H9 (cell line): ENCODE results near the gene CFAP100. TPM values are rescaled to one million over a fixed set of nuclear protein-coding genes. Genes with fewer than 3 reads are reported as not detected.

Experiments used
- DNase-seq: peaks from one replicate; pipeline ENCODE4 v3.0.0-alpha.2; 2017
- H2AFZ ChIP-seq: one replicate; pipeline ENCODE4 v1.6.1; 2013; ENCODE audit warnings: mild to moderate bottlenecking, low read length, control low read depth, moderate library complexity
- H2AK5ac ChIP-seq: 2 replicates; pipeline ENCODE4 v1.6.1; 2013; ENCODE audit warnings: low read length, control low read depth, mixed read lengths; ENCODE audit not compliant: insufficient read length
- H2BK120ac ChIP-seq: one replicate; pipeline ENCODE4 v1.6.1; 2013; ENCODE audit warnings: low read depth, mild to moderate bottlenecking, low read length, control low read depth, inconsistent platforms; ENCODE audit not compliant: poor library complexity, severe bottlenecking
- H2BK12ac ChIP-seq: 2 replicates; pipeline ENCODE4 v1.6.1; 2013; ENCODE audit warnings: low read length, control low read depth, mixed read lengths, low read depth; ENCODE audit not compliant: insufficient read length
- H2BK15ac ChIP-seq: 2 replicates; pipeline ENCODE4 v1.6.1; 2013; ENCODE audit warnings: low read depth, low read length, control low read depth
- H2BK20ac ChIP-seq: one replicate; pipeline ENCODE4 v1.6.1; 2013; ENCODE audit warnings: low read depth, mild to moderate bottlenecking, low read length, control low read depth, inconsistent platforms; ENCODE audit not compliant: poor library complexity, severe bottlenecking
- H2BK5ac ChIP-seq: 2 replicates; pipeline ENCODE4 v1.6.1; 2013; ENCODE audit warnings: low read length, control low read depth, mixed read lengths; ENCODE audit not compliant: insufficient read length
- H3K14ac ChIP-seq: 2 replicates; pipeline ENCODE4 v1.6.1; 2013; ENCODE audit warnings: low read length, control low read depth; ENCODE audit not compliant: insufficient read depth
- H3K18ac ChIP-seq: 2 replicates; pipeline ENCODE4 v1.6.1; 2013; ENCODE audit warnings: low read depth, mild to moderate bottlenecking, mixed read lengths, low read length, control low read depth; ENCODE audit not compliant: insufficient read length
- H3K23ac ChIP-seq: 2 replicates; pipeline ENCODE4 v1.6.1; 2013; ENCODE audit warnings: low read length, control low read depth, mixed read lengths, low read depth; ENCODE audit not compliant: insufficient read length
- H3K23me2 ChIP-seq: 2 replicates; pipeline ENCODE4 v1.6.1; 2013; ENCODE audit warnings: low read depth, mild to moderate bottlenecking, mixed read lengths, low read length, control low read depth; ENCODE audit not compliant: insufficient read length, poor library complexity, severe bottlenecking
- H3K27ac ChIP-seq: 2 replicates; pipeline ENCODE4 v1.5.1; 2013; ENCODE audit warnings: low read length, control low read depth, mixed read lengths, low read depth; ENCODE audit not compliant: insufficient read length
- H3K27me3 ChIP-seq: 2 replicates; pipeline ENCODE4 v1.6.1; 2013; ENCODE audit warnings: low read length, control low read depth, inconsistent platforms; ENCODE audit not compliant: insufficient read depth
- H3K4ac ChIP-seq: 2 replicates; pipeline ENCODE4 v1.6.1; 2013; ENCODE audit warnings: low read depth, mild to moderate bottlenecking, control low read depth, inconsistent platforms, low read length, moderate library complexity
- H3K4me1 ChIP-seq: 2 replicates; pipeline ENCODE4 v1.6.1; 2013; ENCODE audit warnings: low read length, control low read depth, inconsistent platforms; ENCODE audit not compliant: insufficient read depth
- H3K4me2 ChIP-seq: 2 replicates; pipeline ENCODE4 v1.6.1; 2013; ENCODE audit warnings: low read length, control low read depth, mixed read lengths; ENCODE audit not compliant: insufficient read length, insufficient read depth
- H3K56ac ChIP-seq: 2 replicates; pipeline ENCODE4 v1.6.1; 2013; ENCODE audit warnings: low read depth, mild to moderate bottlenecking, mixed read lengths, low read length, control low read depth; ENCODE audit not compliant: insufficient read length
- H3K79me1 ChIP-seq: 2 replicates; pipeline ENCODE4 v1.6.1; 2013; ENCODE audit warnings: low read depth, mild to moderate bottlenecking, moderate library complexity, low read length, control low read depth, inconsistent platforms; ENCODE audit not compliant: insufficient read depth, poor library complexity, severe bottlenecking
- H3K79me2 ChIP-seq: 2 replicates; pipeline ENCODE4 v1.6.1; 2013; ENCODE audit warnings: low read length, control low read depth, inconsistent platforms; ENCODE audit not compliant: insufficient read depth
- H3K9ac ChIP-seq: 2 replicates; pipeline ENCODE4 v1.6.1; 2013; ENCODE audit warnings: low read length, control low read depth, mixed read lengths; ENCODE audit not compliant: insufficient read length; ENCODE audit errors: extremely low read depth
- H3K9me3 ChIP-seq: one replicate; pipeline ENCODE4 v1.6.1; 2013; ENCODE audit warnings: low read depth, low read length, inconsistent platforms; ENCODE audit not compliant: control insufficient read depth
- H3T11ph ChIP-seq: one replicate; pipeline ENCODE4 v1.6.1; 2013; ENCODE audit warnings: mild to moderate bottlenecking, low read length, control low read depth, inconsistent platforms
- H4K20me1 ChIP-seq: one replicate; pipeline ENCODE4 v1.6.1; 2013; ENCODE audit not compliant: control insufficient read depth, insufficient read length, insufficient read depth
- H4K5ac ChIP-seq: 2 replicates; pipeline ENCODE4 v1.6.1; 2013; ENCODE audit warnings: low read depth, mild to moderate bottlenecking, mixed read lengths, low read length, control low read depth; ENCODE audit not compliant: insufficient read length
- H4K8ac ChIP-seq: replicated peaks from 2 replicates; pipeline ENCODE4 v1.6.1; 2013; ENCODE audit warnings: low read length, control low read depth, mixed read lengths, low read depth; ENCODE audit not compliant: insufficient read length
- H4K91ac ChIP-seq: 2 replicates; pipeline ENCODE4 v1.6.1; 2013; ENCODE audit warnings: low read depth, mild to moderate bottlenecking, moderate library complexity, mixed read lengths, low read length, control low read depth; ENCODE audit not compliant: insufficient read length
- H3K27ac Mint-ChIP-seq, 3 experiments: 2 replicates in 2 of 3; 3 replicates in 1 of 3; pipeline ENCODE4 v1.8.0; 2020 to 2021; ENCODE audit warnings: mixed read lengths in 3 of 3, mild to moderate bottlenecking in 1 of 3, moderate library complexity in 1 of 3
- H3K27me3 Mint-ChIP-seq: 2 replicates; pipeline ENCODE4 v1.8.0; 2021; ENCODE audit warnings: low read depth, mild to moderate bottlenecking, moderate library complexity, mixed read lengths
- H3K36me3 Mint-ChIP-seq, 3 experiments: 2 replicates in 2 of 3; 3 replicates in 1 of 3; pipeline ENCODE4 v1.8.0; 2020 to 2021; ENCODE audit warnings: low read depth in 3 of 3, mixed read lengths in 3 of 3; ENCODE audit not compliant: insufficient read depth in 1 of 3
- H3K4me1 Mint-ChIP-seq, 2 experiments: 2 replicates each; pipeline ENCODE4 v1.8.0; 2020; ENCODE audit warnings: mixed read lengths in 2 of 2
- H3K4me3 Mint-ChIP-seq, 2 experiments: 2 replicates in 1 of 2; 3 replicates in 1 of 2; pipeline ENCODE4 v1.8.0; 2020 to 2021; ENCODE audit warnings: mild to moderate bottlenecking in 2 of 2, mixed read lengths in 2 of 2, moderate library complexity in 1 of 2
- H3K9me3 Mint-ChIP-seq, 2 experiments: 2 replicates in 1 of 2; 3 replicates in 1 of 2; pipeline ENCODE4 v1.8.0; 2020; ENCODE audit warnings: mild to moderate bottlenecking in 2 of 2, mixed read lengths in 2 of 2, moderate library complexity in 1 of 2
- CTCF ChIP-seq: fragments of 200-600 bp; sonication (generic); conservative IDR thresholded peaks from 3 replicates; pipeline ENCODE4 v1.8.0; 2021; ENCODE audit warnings: antibody characterized with exemption, mild to moderate bottlenecking
- WGBS: extraction: QIAGEN DNeasy Blood & Tissue Kit; methylation state at CpG from one replicate; pipeline ENCODE4 v1.1.7; 2013; ENCODE audit warnings: missing lambda C conversion rate, low lambda C conversion rate, mixed read lengths; ENCODE audit not compliant: insufficient read length; ENCODE audit errors: extremely low coverage; 5-methylcytosine and 5-hydroxymethylcytosine counted together
- total RNA-seq: library from RNA; stranded (reverse); gene quantifications from 2 replicates; pipeline ENCODE4 v1.2.1, GENCODE V29; 2021

CFAP100 gene
- total RNA-seq, 1 experiment from 2014 or later: 0.44 TPM

- Mint-ChIP-seq H3K36me3 (peaks cover 3 to 16% (median 11%) of the 10 kb centered on the region in 3 experiments; a peak in 5 of 7 replicates), H3K4me1 (peaks cover 5 to 9% of the 10 kb centered on the region in 2 experiments), H3K9me3 (no peaks in the 10 kb centered on the region), H3K27me3 (no peaks in the 10 kb centered on the region; the same call in 1 of the 2 replicates), H3K27ac (no peak overlapping the region; a peak in 1 of 7 replicates), H3K4me3 (no peak overlapping the region)
- H4K5ac ChIP-seq: no peak overlapping the region
- no peak for TF ChIP-seq CTCF
- H3K27ac ChIP-seq: no peak overlapping the region
- H3K27me3 ChIP-seq: no peaks in the 10 kb centered on the region
- no peak overlapping the region for H2BK120ac ChIP-seq
- no peak overlapping the region for H2BK5ac ChIP-seq
- DNase-seq: no peak
- H4K8ac ChIP-seq: no peak overlapping the region
- H2BK20ac ChIP-seq: no peak overlapping the region
- no peak overlapping the region for H3T11ph ChIP-seq
- H2BK15ac ChIP-seq: no peak overlapping the region
- H4K91ac ChIP-seq: no peak overlapping the region
- no peak overlapping the region for H2AK5ac ChIP-seq
- H3K79me2 ChIP-seq: no peaks in the 10 kb centered on the region
- H3K9me3 ChIP-seq: no peaks in the 10 kb centered on the region
- no peaks in the 10 kb centered on the region for H3K79me1 ChIP-seq
- H3K4me2 ChIP-seq: no peak overlapping the region
- H2BK12ac ChIP-seq: no peak overlapping the region
- no peak overlapping the region for H3K56ac ChIP-seq
- H3K4me1 ChIP-seq: no peaks in the 10 kb centered on the region
- H2AFZ ChIP-seq: no peak overlapping the region
- H3K23me2 ChIP-seq: no peaks in the 10 kb centered on the region
- H3K4ac ChIP-seq: no peak overlapping the region
- no peak overlapping the region for H3K18ac ChIP-seq
- no peak overlapping the region for H3K23ac ChIP-seq
- H3K14ac ChIP-seq: no peak overlapping the region
- no CpG with 5 or more reads among the region's 9 CpGs for WGBS
- no peaks in the 10 kb centered on the region for H4K20me1 ChIP-seq
- no peak overlapping the region for H3K9ac ChIP-seq
These were observed 44.1 kb upstream of the CFAP100 start for GRCh38 chr3:126350502-126351085.
